Upper lobe of left lung (tissue), 6 donors: ENCODE data around the gene EXOC4. TPM values are rescaled to one million over a fixed set of nuclear protein-coding genes. Genes with fewer than 3 reads are reported as not detected.
"Not testable (repeated sequence)": the region's sequence is repeated elsewhere in the genome, so short reads cannot be mapped to it uniquely, and the experiment has no call there.

Experiments used
- ATAC-seq, 2 donors: fragments of 200-7000 bp; cut with Tn5 transposase; one replicate each; pipeline ENCODE4 v1.9.1; 2022; ENCODE audit warnings: mild to moderate bottlenecking in 2 of 2, moderate library complexity in 2 of 2; ENCODE audit not compliant: low FRiP score in 2 of 2
- DNase-seq, 2 donors: peaks; one replicate each; pipeline ENCODE4 v3.0.0-alpha.2; 2019 to 2020
- H3K27ac ChIP-seq, 4 donors: fragments of 200-600 bp; sonication (generic); one replicate each; pipeline ENCODE4 v1.5.1; 2016 to 2019
- H3K27me3 ChIP-seq, 4 donors: fragments of 200-600 bp; sonication (generic); one replicate each; pipeline ENCODE4 v1.5.1; 2017 to 2019
- H3K36me3 ChIP-seq, 4 donors: fragments of 200-600 bp; sonication (generic); one replicate each; pipeline ENCODE4 v1.5.1; 2016 to 2019
- H3K4me1 ChIP-seq, 4 donors: fragments of 200-600 bp; sonication (generic); one replicate each; pipeline ENCODE4 v1.5.1; 2018 to 2019
- H3K4me3 ChIP-seq, 4 donors: fragments of 200-600 bp; sonication (generic); one replicate each; pipeline ENCODE4 v1.5.1; 2017 to 2019; ENCODE audit warnings: mild to moderate bottlenecking in 2 of 4, moderate library complexity in 1 of 4
- H3K9me3 ChIP-seq, 4 donors: fragments of 200-600 bp; sonication (generic); one replicate each; pipeline ENCODE4 v1.5.1; 2018 to 2019
- CTCF ChIP-seq, 6 experiments: fragments of 450-650 bp in 4 of 6; fragments of 200-600 bp in 2 of 6; sonication (generic) in 2 of 6; IDR thresholded peaks; one replicate each; pipeline ENCODE4 v1.5.1; 2016 to 2019; ENCODE audit warnings: antibody characterized with exemption in 6 of 6
- EP300 ChIP-seq, 4 donors: sonication (generic); formaldehyde crosslinking; IDR thresholded peaks; one replicate each; pipeline ENCODE4 v1.5.1; 2017; ENCODE audit warnings: antibody characterized with exemption in 4 of 4, control low read depth in 2 of 4
- POLR2A ChIP-seq, 4 donors: fragments of 450-650 bp; IDR thresholded peaks; one replicate each; pipeline ENCODE4 v1.5.1; 2016 to 2017; ENCODE audit warnings: antibody characterized with exemption in 4 of 4, mild to moderate bottlenecking in 2 of 4
- POLR2AphosphoS5 ChIP-seq, 2 donors: sonication (generic); formaldehyde crosslinking; IDR thresholded peaks; one replicate each; pipeline ENCODE4 v1.5.1; 2017; ENCODE audit warnings: antibody characterized with exemption in 2 of 2
- WGBS, 2 donors: methylation state at CpG; one replicate each; pipeline ENCODE4 v1.1.5; 2017 to 2018; 5-methylcytosine and 5-hydroxymethylcytosine counted together
- total RNA-seq, 6 donors: library from RNA; depleted of rRNA in 4 of 6; stranded (reverse); fragments of >200 nt in 4 of 6; gene quantifications; one replicate each; pipeline versions ENCODE4 v1.1.0 to v1.2.1, GENCODE V29; 2016 to 2021
- donor health status: DM: no; HTN: no; CAD: no; lungs with moderate emphysema.
- donor health status: DM: no; HTN: yes; CAD: no; lungs with severe emphysema.

EXOC4 gene
- 100 to 1,000 TPM in 3 of 6 donors, 10 to 100 TPM in 3; 56.3 to 325 (median 99.4) TPM for total RNA-seq

- no peaks in the 10 kb centered on the region for H3K36me3 ChIP-seq
- no peaks in the 10 kb centered on the region for H3K9me3 ChIP-seq
- H3K4me3 ChIP-seq, result peak within 1 kb of the TSS; percentile 65 to 86 (median 78)
- peak within 1 kb of the TSS; percentile 83 to 93 (median 92) for H3K27ac ChIP-seq
- H3K27me3 ChIP-seq, result no peaks in the 10 kb centered on the region
- TF ChIP-seq EP300 (IDR thresholded peaks at IDR 0.05), result no peak
- no peak for TF ChIP-seq CTCF (IDR thresholded peaks at IDR 0.05)
- peak; percentile 59 to 77 for TF ChIP-seq POLR2AphosphoS5 (IDR thresholded peaks at IDR 0.05)
- peak in 3 of 4 donors; percentile 31 to 74 (median 59) for TF ChIP-seq POLR2A (IDR thresholded peaks at IDR 0.05)
- ATAC-seq (peak; percentile 100), DNase-seq (peak; percentile 60 to 93)
- peaks cover 16 to 20% (median 18%) of the 10 kb centered on the region in 4 donors for H3K4me1 ChIP-seq
- 0% methylated on average over 23 to 25 of the region's 25 CpGs for WGBS, 2 donors
These were observed at the start of gene EXOC4 for GRCh38 chr7:133252858-133253518. Gene EXOC4 (plus strand): TSS chr7:133253078.

GRCh38 chr7:133203490-133203889 lies 49.4 kb upstream of the EXOC4 start:
- no peak for TF ChIP-seq CTCF (IDR thresholded peaks at IDR 0.05)
- Histone ChIP-seq H3K36me3 (no peaks in the 10 kb centered on the region), H3K9me3 (no peaks in the 10 kb centered on the region), H3K4me1 (no peaks in the 10 kb centered on the region), H3K4me3 (no peak overlapping the region), H3K27me3 (no peaks in the 10 kb centered on the region), H3K27ac (no peak overlapping the region)
- DNase-seq (no peak), ATAC-seq (no peak)
- 84 to 93% methylated on average over 3 of the region's 3 CpGs for WGBS, 2 donors

- Histone ChIP-seq H3K4me3 (no peak overlapping the region), H3K4me1 (no peaks in the 10 kb centered on the region), H3K27me3 (no peaks in the 10 kb centered on the region), H3K9me3 (no peaks in the 10 kb centered on the region), H3K27ac (no peak overlapping the region), H3K36me3 (no peaks in the 10 kb centered on the region)
- ATAC-seq (no peak), DNase-seq (no peak)
- 47 to 58% methylated on average over 2 of the region's 2 CpGs for WGBS, 2 donors
- no peak for TF ChIP-seq CTCF (IDR thresholded peaks at IDR 0.05)
- TF ChIP-seq EP300 (IDR thresholded peaks at IDR 0.05), result no peak
- TF ChIP-seq POLR2A (IDR thresholded peaks at IDR 0.05), result no peak
- TF ChIP-seq POLR2AphosphoS5 (IDR thresholded peaks at IDR 0.05), result no peak
These were observed 45.2 kb upstream of the EXOC4 start for GRCh38 chr7:133207687-133208086.

GRCh38 chr7:133210817-133211216 lies 42.1 kb upstream of the EXOC4 start:
- ATAC-seq, H3K4me3 ChIP-seq, H3K27me3 ChIP-seq, H3K27ac ChIP-seq, DNase-seq, H3K9me3 ChIP-seq, H3K4me1 ChIP-seq, H3K36me3 ChIP-seq: not testable (repeated sequence)
- 92 to 93% methylated on average over 10 of the region's 10 CpGs for WGBS, 2 donors

GRCh38 chr7:133213772-133214171 lies 39.1 kb upstream of the EXOC4 start:
- 89 to 95% methylated on average over 2 to 3 of the region's 3 CpGs for WGBS, 2 donors
- ATAC-seq, H3K4me1 ChIP-seq, H3K27me3 ChIP-seq, H3K9me3 ChIP-seq, DNase-seq, H3K27ac ChIP-seq, H3K4me3 ChIP-seq, H3K36me3 ChIP-seq: not testable (repeated sequence)

GRCh38 chr7:133217773-133218172 lies 35.1 kb upstream of the EXOC4 start:
- TF ChIP-seq POLR2A (IDR thresholded peaks at IDR 0.05) (no peak), CTCF (IDR thresholded peaks at IDR 0.05) (no peak), EP300 (IDR thresholded peaks at IDR 0.05) (no peak), POLR2AphosphoS5 (IDR thresholded peaks at IDR 0.05) (no peak)
- 68 to 72% methylated on average over 3 of the region's 3 CpGs for WGBS, 2 donors
- ATAC-seq, result no peak

More at GRCh38 chr7:133217773-133218172, 35.1 kb upstream of the EXOC4 start:
- no peaks in the 10 kb centered on the region for H3K9me3 ChIP-seq
- no peaks in the 10 kb centered on the region for H3K36me3 ChIP-seq
- no peak overlapping the region for H3K4me3 ChIP-seq
- H3K4me1 ChIP-seq, result no peaks in the 10 kb centered on the region
- DNase-seq, result no peak
- no peaks in the 10 kb centered on the region for H3K27me3 ChIP-seq
- no peak overlapping the region for H3K27ac ChIP-seq
